CD4-positive, alpha-beta T cell treated with Interferon alpha-2 for 1 hour (primary cell): Measurements from ENCODE around the gene PJA1.

Source experiments
- DNase-seq, 2 donors: peaks; one replicate each; pipeline ENCODE4 v3.0.0-alpha.2; 2020 to 2022

PJA1 gene

DNA sequence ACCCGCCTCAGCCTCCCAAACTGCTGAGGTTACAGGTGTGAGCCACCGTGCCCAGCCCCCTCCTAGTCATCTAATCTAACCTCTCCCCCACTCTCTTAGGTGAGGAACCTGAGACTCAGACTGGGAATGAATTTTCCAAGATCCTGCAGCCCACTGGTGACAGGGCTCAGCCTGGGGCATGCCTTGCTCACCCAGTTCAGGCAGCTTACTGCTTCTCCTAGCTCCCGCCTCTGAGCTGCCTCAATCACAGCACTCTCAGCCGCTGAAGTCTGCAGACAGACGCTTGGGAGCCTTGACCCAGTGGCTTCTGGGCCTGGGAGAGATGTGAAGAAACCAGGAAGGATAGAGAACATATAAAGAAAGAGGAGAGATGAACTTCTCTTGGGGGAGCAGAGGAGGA lies 24.4 kb downstream of the PJA1 start:
- no peak for DNase-seq

DNA sequence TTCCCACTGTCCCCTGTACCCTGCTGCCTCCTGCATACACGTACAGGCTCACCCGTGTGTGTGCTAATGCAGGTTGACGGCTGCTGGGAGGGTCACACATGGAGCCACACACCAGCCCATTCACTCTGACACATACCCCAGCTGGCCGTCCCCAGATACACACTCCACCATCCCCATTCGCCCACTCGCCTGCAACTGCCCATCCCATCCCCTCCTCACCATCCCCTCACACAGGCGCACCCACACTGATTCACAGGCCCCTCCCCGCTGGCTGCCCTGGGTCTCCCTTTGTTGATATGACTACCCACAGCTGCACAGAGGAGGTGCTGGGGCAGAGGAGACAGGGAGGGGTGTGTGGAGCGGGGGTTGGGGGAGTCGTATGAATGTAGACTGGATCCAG lies 25.7 kb downstream of the PJA1 start:
- no peak for DNase-seq

DNA sequence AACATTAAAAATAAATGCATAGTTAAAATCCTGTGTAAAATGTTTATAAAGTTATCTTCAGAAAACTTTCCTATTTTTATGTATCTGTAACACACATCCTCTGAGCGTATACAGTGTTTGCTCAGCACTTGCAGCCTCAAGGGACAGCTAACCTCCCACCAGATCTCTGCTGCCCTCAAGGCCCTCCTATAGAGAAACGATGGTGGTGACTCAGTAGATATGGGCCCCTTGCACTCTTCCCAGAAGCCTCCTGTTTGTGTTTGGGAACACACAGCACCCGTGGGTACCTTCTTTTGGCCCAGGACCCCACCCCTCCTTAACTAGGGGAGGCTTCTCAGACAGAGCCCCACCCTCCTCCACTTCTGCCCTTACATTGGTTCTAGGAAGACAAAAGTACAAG lies 26.7 kb downstream of the PJA1 start:
- DNase-seq = no peak

DNA sequence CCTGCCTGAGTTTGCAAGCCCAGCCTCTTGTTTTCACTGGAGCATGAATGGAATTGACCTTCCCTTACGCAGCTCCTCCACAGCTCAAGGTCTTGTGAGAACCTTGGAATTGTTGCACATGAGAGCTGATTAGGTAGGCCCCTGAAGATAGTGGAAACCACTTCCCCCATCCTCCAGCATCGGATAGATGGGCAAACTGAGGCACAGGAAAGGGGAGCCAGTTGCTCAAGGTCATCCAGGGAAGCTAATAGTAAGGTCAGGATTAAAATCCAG lies 27.2 kb downstream of the PJA1 start:
- DNase-seq = no peak

DNA sequence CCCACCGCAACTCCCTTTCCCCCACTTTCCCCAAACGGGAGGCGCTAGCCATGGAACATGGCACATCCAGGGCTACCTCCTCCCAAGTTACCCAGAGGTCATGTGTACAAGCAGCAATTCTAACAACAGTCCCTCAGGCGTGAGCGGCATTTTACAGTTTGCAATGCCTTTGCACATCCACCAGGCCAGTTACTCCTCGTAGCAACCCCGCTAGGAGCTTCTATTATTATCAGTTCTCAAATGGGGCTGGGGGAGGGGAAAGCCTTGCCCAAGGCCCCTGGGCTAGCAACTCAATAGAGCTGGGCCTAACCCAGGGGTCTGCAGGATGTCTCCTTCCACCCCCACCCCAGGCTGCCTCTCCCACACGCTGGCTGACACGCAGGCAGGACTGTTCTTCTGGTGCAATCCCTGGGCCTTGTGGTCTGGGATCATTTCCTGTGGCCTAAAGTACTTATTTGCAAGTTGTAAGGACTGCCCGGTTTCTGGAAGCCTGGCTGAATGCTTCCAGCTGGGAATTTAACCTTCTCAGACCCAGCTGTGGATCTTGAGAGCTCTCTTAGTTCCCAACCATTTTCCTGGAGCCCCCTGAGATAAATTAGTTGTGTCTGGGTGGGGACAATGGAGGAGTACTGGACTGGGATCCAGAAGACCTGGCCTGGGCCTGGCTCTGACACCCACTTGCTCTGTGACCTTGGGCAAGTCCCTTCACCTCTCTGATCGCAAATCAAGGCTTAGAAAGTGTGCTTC lies 27.7 kb downstream of the PJA1 start:
- DNase-seq = no peak

DNA sequence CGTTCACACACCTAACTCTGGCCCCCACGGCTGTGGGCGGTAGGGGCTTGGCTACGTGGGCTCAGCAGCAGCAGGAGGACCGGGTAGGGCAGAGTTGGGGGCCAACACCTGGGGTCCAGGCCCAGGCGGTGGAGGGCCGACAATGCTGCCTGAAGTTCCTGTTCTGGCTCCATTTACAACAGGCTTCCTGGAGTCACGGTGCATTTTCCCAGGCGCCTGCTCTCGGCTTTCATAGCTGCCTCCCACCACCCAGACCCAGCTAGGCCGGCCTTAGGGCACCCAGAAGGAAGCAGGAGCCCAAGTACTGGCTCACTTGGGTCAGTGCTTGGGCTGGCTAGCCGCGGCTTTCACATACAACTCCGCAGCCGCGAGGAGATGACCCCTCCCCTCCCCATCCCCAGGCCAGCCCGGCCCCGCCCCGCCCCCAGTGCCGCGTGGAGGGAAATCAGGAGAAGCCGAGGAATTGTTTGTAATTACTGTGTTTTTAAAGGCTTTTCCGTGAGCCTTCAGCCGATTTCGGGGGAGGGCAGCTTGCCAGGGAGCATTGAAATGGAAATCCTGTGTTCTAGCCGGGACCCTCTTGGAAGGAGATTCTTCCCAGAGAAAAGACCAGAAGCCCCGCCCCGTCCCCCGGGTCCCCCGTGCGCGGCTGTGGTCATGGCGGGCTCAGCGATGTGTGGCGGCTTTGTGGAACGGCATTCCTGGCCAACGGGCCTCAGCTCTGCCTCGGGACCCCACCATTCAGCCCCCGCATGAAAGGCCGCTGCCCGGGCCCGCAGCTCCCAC lies 28.5 kb downstream of the PJA1 start:
- no peak for DNase-seq

DNA sequence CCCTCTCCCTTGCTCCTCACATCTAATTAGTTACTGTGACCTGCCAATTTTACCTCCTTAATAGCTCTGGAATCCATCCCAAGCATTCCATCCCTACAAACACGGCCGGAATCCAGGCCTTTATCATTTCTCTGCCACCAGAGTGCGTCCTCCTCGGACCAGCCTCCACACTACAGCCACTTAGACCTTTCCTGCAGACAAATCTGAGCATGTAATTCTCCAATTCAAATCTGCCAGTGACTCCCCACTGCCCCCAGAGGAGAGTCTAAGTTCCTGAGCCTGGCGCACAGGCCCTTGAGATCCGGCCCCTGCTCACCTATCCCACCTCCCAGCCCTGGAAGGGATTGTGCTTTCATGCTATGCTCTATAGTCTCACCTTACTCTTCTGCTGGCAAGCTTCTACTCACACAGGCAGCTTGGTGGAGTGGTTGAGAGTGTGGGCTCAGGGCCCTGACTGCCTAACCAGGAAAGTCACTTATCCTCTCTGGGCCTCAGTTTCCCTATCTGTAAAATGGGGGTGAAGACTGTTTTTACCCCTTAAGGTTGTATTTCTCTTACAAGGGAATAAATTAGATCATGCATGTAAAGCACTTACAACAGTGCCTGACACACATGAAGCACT lies 31.2 kb downstream of the PJA1 start:
- DNase-seq = no peak

DNA sequence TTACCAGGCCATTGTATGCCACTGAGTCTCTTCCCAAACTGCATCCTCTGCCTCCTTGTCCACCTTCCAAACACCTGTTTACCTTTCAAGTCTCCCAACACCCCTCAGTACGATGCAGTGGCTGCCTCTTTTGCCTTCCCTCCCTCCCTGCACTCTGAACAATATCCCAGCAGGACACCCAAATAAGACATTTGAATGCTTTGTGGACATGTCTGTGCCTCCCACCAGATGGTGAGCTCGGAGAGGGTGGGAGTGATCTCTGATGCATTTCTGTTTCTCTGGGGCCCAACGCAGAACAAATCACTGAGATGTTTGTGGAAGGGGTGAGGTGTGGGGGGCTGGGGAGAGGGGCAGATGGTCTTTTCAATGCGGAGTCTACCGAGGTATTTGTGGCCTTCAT lies 33.4 kb downstream of the PJA1 start:
- DNase-seq = no peak

DNA sequence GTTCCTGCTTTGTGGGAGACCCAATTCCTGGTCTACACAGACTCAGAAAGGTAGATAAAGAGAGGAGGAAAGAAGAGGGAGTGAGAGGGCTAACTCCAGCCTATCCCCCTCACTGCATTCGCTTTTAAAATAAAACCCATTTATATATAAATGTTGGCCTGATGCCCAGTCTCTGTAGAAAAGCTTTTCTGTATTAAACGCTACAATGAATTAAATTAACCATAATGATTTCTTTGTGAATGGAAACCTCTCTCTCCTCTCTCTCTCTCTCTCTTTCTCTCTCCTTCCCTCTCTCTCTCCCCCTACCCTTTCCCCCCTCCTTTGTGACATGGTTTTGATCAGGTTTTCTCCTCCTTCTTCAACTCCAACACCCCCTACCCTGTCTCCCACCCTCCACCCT lies 34.8 kb downstream of the PJA1 start:
- no peak for DNase-seq

DNA sequence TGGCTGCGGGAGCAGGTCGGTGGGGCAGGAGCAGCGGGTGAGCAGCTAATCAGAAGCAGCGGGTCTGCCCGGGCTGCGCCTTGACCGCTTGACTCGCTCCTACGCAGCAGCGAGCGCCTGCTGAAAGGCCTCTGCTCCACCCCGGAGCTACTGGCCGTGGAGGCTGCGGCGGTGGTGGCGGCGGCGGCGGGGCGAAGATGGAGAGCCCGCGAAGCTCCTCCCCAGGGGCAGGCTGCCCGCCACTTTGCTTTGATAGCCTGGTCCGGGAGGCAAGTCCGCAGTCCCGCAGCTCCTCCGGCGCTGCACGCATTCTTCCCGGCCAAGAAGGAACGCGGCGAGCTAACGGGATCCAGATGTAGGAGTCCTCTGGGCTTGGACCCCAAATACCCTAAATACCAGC lies 36.7 kb downstream of the PJA1 start:
- no peak for DNase-seq

DNA sequence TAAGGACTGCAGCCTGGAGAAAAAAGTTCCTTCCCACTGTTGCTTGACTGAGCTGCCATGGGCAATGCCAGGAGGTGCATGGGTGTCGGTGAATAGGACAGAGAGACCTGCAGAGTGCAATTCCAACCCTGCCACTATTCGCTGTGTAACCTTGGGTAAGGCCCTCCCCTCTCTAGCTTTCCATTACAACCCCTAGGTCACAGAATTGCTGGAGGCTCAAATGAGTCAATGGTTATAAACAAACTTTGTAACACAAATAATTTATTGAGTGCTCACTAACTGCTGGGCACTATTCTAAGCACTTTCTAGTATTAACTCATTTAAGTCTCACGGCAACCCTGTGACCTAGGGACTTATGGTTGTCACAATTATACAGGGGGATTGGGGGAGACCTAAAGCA lies 37.8 kb downstream of the PJA1 start:
- DNase-seq = no peak

DNA sequence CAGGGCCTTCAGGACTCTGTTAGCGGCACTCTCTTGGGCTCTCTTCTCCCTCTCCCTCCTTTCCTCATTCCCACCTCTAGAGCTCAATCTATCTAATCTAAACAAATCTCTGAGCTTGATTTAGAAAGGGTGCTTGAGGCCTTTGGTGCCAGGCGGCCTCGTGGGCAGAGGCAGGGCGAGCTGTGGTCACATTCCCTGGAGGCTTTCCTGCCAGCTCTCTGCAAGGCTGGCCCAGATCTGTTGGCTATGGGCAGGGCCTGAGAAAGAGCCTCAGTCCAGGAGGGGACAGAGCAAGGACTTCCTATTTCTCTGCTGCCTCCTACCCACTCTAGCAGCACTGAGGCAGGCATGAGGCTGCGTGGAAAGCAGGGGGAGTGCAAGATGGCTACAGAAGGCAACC lies 38.6 kb downstream of the PJA1 start:
- no peak for DNase-seq

DNA sequence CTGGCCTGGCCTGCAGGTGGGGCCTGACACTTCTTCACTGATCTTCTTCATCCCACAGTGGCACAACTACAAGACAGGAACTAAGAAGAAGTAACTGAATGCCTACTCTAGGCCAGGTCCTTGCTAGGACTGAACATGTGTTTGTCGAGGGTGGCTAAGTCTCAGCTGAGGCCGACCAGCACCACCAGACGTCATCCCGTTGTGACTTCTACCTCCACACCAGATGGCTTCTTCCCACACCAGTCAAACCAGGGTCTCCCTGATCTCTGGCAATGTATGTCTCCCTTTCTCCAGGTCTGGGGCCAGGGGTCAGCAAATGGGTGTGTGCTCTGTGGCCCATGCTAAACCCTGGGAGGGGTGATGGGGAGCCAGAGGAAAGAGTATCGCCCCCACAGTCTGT lies 40.2 kb downstream of the PJA1 start:
- DNase-seq = no peak

DNA sequence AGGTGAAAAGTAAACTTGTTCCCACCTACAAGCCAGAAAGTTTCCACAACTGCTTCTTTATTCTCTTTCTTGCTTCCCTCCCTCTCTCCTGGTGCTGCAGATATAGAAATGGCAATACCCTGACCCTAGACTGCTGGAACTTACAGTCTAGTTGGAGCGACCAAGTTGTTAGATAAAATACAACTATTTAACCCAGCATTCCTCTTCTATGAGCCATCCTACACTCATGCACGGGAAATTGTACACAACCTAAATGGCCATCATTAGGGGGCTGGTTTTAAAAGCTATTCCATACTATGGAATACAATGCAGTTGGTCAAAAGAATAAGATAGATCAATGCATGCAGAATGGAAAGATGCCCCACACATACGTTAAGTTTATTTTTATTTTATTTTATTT lies 41.1 kb downstream of the PJA1 start:
- no peak for DNase-seq

DNA sequence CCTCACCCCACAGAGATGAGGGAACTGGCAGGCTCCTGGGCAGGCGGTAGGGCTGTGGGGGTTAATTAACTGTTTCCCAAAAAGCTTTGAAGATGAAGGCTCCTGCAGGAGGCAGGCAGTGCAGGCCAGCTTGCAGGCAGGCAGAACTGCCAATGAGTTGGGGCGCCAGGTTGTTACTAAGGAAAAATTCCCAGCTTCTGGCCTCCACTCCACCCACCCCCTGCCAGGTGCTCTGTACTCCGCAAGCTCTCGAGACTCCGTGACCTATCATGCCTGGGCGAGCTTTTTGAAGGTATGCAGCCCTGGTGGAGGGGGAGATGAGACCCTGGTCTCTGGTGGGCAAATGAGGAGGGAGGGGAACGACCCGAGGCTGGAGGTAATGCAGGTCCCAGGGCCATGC lies 41.8 kb downstream of the PJA1 start:
- DNase-seq = no peak

DNA sequence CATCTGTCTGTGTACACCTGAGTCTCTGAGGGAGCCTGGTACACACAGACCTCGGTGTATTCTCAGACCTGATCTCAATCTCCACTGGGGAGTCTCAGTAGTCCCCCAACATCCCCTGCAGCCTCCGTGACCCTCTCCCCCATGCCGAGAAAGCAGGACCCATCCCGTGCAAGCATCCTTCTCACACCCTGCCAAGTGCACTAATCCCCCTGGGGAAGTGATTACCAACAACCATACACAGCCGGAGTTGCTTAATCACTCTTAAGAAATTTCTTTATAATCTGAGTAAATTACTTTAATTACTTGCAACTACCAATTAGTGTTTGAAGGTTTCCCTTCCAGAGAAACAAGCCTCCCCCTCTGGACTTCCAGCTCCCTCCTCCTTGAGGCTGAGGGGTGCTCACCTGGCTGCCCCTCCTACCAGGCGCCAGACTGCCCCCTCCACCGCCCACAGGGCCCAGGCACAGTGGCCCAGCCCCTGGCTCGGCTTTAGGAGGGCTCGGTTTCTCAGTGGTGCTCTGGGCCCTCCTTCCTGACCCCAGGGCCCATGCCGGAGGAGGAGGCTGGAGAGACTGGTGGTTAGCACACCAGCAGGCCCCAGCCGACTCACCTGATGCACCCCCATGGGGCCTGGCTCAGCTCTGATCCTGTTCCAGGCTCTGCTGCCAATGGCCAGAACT lies 43.8 kb downstream of the PJA1 start:
- no peak for DNase-seq

DNA sequence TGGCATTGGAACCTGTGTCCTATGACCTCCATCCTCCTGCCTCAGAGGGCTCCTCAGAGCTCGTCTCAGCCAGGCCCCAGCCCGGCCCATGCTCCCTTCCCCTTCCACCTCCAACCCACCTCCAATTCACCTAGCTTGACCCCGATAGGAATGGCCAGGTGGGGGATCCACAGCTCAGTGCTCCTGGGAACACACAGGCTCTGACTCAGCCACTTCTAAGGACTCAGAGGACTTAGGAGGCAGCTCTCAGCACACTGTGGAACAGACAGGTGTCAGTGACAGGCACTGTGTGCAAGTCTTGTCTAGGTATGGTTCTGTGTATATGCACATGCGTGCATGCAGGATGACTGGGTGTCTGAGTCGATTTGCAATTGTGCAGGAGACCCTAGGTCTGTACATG lies 44.8 kb downstream of the PJA1 start:
- DNase-seq = no peak

DNA sequence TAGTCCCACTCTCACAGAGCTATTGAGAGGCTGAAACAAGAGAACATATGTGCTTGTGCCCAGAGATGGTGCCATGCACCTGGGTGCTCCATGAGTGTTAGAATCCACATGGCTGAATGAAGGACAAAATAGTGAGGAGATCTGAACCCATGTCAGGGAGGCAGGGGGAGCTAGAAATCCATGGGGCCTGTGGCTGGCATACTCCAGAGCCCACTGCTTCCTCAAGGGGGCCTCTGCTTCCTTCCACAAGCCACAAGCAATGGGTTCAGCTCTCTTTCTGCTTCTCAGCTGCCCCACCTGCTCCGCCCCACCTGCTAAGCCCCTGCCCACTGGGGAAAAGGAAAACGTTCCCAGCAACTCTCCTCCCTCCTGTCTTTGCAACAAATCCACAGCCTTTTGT lies 46.1 kb downstream of the PJA1 start:
- DNase-seq = no peak

DNA sequence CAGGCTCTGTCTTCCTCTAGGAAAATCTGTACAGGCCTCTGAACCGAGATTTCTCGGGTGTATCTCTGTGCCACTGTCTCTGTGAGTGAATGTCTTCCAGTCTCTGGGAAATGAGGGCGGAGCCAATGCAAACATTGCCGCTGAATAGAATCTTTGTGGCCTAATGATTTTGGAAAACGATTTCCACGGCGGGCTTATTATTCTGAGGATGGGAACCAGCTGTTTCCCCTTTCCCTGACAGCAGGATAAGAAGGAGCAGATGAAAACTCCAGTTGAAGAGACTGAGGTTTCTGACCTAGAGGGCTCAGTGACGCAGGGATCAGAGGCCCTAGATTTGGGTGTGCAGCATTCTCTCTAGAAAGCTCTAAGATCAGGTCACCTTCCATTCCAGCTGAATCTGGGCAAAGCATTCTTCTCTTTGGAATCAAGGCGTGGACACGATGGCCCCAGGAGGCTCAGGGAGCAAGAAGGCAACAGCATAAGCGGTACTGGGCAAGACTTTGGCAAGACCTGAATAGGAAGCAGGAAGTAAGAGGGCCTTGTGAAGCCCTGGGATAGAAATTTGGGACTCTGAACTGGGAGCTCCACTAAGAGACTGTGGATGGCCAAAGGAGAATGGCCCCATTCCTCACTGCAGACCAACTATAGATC lies 47.3 kb downstream of the PJA1 start:
- no peak for DNase-seq

DNA sequence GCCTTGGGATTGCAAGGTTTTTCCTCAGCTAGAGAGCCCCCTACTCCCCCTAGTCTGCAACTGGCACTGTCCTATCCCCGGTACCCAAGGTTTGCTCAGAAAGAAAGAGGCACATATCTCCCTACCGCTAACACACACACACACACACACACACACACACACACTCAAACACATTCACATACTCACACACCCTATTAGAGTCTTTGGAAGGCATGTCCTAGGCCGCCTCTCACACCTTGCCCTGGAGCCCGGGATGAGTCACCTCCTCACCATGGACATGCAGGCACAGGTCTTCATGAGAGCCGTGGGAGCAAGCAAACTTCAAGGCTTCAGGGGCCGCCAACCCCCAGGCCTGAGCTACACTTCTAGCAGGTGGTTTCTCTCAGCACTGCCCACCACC lies 49.2 kb downstream of the PJA1 start:
- no peak for DNase-seq

DNA sequence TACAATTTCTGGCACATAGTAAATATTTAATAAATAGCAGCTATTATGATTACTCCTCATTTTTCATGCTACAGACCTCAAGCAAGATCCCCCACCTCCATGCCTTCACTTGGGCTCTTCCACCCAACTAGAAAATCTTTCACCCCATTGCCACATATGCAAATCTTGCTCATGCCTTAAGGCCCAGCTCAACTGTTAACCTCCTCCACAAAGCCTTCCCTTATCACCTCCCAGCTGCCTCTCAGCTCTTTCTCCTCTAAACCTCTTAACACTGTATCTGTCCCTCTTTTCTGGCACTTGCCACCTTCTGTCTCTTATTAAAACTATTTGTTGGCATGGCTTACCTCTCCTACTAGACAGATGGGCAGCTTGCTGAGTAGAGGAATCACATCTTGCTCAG lies 51.5 kb downstream of the PJA1 start:
- no peak for DNase-seq
